Measurements from ENCODE around the gene BUD23.
A peak's percentile ranks its signal among the peaks of the same experiment; 100 is the strongest.

The BUD23 gene

DNA sequence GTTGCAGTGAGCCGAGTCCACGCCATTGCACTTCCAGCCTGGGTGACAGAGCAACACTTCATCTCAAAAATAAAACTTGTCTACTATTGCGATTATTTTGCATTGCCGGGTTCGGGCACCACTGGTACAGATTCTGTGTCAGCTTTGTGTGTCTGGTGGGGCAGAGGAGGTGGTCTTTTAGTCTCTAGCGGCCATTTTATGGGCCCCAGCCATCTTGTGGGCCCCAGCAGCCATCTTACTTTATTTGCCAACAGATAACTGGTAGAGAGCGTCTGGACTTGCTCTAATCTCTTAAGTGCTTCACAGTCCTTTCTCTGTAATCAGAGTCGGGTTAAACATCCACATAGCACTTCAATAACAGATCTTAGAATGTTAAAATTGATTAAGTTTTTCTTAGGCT lies 4.9 kb downstream of the BUD23 start:
- FAIRE-seq = no peak
- no peak for TF ChIP-seq TAF1 (IDR thresholded peaks at IDR 0.05; ENCODE audit: borderline replicate concordance, low read depth, low read length)
- TF ChIP-seq POLR2AphosphoS5 (IDR thresholded peaks at IDR 0.05; ENCODE audit: low read depth, low read length) = no peak
- TF ChIP-seq POLR2A (IDR thresholded peaks at IDR 0.05; ENCODE audit: low read depth, low read length) = no peak
- DNase-seq (ENCODE audit: insufficient read length) = no peak

GRCh38 chr7:73690646-73691045 lies 7.2 kb downstream of the BUD23 start:
- FAIRE-seq = no peak
- no peak for TF ChIP-seq TAF1 (IDR thresholded peaks at IDR 0.05; ENCODE audit: borderline replicate concordance, low read depth, low read length)
- no peak for TF ChIP-seq POLR2AphosphoS5 (IDR thresholded peaks at IDR 0.05; ENCODE audit: low read depth, low read length)
- TF ChIP-seq POLR2A (IDR thresholded peaks at IDR 0.05; ENCODE audit: low read depth, low read length) = no peak
- DNase-seq (ENCODE audit: insufficient read length) = no peak

- no peak for FAIRE-seq
- DNase-seq (ENCODE audit: insufficient read length) = no peak
- TF ChIP-seq TAF1 (IDR thresholded peaks at IDR 0.05; ENCODE audit: borderline replicate concordance, low read depth, low read length) = no peak
- no peak for TF ChIP-seq POLR2A (IDR thresholded peaks at IDR 0.05; ENCODE audit: low read depth, low read length)
- TF ChIP-seq POLR2AphosphoS5 (IDR thresholded peaks at IDR 0.05; ENCODE audit: low read depth, low read length) = no peak
Observed at GRCh38 chr7:73696372-73696771, 13.0 kb downstream of the BUD23 start.

GRCh38 chr7:73698410-73698809 lies 15.0 kb downstream of the BUD23 start:
- TF ChIP-seq POLR2A (IDR thresholded peaks at IDR 0.05; ENCODE audit: low read depth, low read length) (no peak), POLR2AphosphoS5 (IDR thresholded peaks at IDR 0.05; ENCODE audit: low read depth, low read length) (0 out of 2 replicates have a peak, but pooled peaks have one; percentile 20)
- no peak for FAIRE-seq
- no peak for DNase-seq (ENCODE audit: insufficient read length)

- FAIRE-seq = no peak
- TF ChIP-seq POLR2AphosphoS5 (IDR thresholded peaks at IDR 0.05; ENCODE audit: low read depth, low read length) (0 out of 2 replicates have a peak, but pooled peaks have one; percentile 4), TAF1 (IDR thresholded peaks at IDR 0.05; ENCODE audit: borderline replicate concordance, low read depth, low read length) (no peak), POLR2A (IDR thresholded peaks at IDR 0.05; ENCODE audit: low read depth, low read length) (0 out of 2 replicates have a peak, but pooled peaks have one; percentile 10)
- no peak for DNase-seq (ENCODE audit: insufficient read length)
Observed at GRCh38 chr7:73699370-73700068, 16.1 kb downstream of the BUD23 start.

DNA sequence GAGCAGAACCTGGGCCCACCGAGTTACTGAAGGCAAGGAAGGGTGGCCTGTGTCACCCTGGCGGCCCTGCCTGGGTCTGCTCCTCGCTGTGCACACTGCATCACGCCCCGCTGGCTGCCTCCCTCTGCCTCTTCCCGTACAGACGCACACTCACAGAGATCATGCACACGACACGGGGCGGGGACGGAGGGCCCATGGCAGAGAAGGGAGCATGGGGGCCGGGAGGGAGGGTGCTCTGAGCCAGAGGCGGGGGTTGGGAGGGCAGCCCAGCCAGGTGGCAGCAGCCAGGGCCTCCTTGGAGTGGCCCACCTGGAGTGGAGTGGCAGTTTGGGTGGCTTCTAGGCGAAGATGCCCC lies 16.6 kb downstream of the BUD23 start:
- DNase-seq (ENCODE audit: insufficient read length) = no peak
- TF ChIP-seq TAF1 (IDR thresholded peaks at IDR 0.05; ENCODE audit: borderline replicate concordance, low read depth, low read length) (no peak), POLR2AphosphoS5 (IDR thresholded peaks at IDR 0.05; ENCODE audit: low read depth, low read length) (peak; percentile 60; the same call in 1 of the 2 replicates)
- FAIRE-seq = no peak

DNA sequence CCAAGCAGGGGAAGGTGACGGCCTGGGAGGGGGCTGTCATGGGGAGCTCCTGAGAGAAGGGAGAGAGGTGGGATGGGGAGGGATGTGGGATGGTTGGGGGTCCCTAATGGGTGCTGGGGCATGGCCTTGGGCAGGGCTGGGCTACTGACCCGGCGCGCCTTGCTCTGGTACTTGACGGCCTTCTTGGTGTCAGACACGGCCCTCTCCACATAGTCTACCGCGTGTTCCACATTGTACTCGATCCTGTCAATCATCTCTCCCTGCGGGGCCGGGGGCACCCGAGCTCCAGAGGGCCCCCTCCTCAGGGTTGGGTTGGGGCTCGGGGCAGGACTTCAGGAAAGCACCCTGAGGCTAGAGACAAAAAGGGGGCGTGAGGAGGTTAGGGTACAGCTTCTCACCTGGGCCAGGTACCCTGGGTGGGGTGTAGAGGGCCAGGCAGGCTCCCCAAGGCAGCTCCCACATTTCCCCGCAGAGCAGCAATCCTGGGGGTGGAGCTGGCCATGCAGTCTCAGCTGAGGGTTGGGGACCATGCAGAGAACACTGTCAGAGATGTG lies 17.3 kb downstream of the BUD23 start:
- TF ChIP-seq POLR2AphosphoS5 (IDR thresholded peaks at IDR 0.05; ENCODE audit: low read depth, low read length) = no peak
- no peak for TF ChIP-seq POLR2A (IDR thresholded peaks at IDR 0.05; ENCODE audit: low read depth, low read length)
- TF ChIP-seq TAF1 (IDR thresholded peaks at IDR 0.05; ENCODE audit: borderline replicate concordance, low read depth, low read length) = no peak
- no peak for DNase-seq (ENCODE audit: insufficient read length)
- FAIRE-seq = no peak

- DNase-seq (ENCODE audit: insufficient read length) = no peak
- no peak for FAIRE-seq
- no peak for TF ChIP-seq TAF1 (IDR thresholded peaks at IDR 0.05; ENCODE audit: borderline replicate concordance, low read depth, low read length)
- 0 out of 2 replicates have a peak, but pooled peaks have one; percentile 14 for TF ChIP-seq POLR2A (IDR thresholded peaks at IDR 0.05; ENCODE audit: low read depth, low read length)
Observed at GRCh38 chr7:73701357-73701995, 18.1 kb downstream of the BUD23 start.

DNA sequence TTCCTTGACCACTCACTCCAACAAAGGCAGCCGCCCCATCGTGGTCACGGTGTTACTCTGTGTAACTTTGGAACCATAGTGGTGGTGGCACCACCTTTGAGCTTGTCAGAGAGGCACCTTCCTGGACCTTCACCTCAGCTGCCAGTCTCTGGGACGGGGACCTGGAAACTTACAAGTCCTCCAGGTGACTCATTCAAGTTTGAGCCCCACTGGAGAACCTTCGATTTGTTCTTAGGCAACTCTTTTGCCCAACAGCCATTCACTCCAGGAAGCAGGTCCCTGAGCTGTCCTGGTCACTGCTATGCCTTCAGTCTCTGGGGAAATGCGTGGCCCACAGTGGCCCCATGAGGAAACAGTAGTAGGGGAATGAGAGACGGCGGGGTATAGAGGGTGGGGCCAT lies 18.8 kb downstream of the BUD23 start:
- no peak for FAIRE-seq
- no peak for TF ChIP-seq POLR2A (IDR thresholded peaks at IDR 0.05; ENCODE audit: low read depth, low read length)
- TF ChIP-seq POLR2AphosphoS5 (IDR thresholded peaks at IDR 0.05; ENCODE audit: low read depth, low read length) = no peak
- no peak for TF ChIP-seq TAF1 (IDR thresholded peaks at IDR 0.05; ENCODE audit: borderline replicate concordance, low read depth, low read length)

DNA sequence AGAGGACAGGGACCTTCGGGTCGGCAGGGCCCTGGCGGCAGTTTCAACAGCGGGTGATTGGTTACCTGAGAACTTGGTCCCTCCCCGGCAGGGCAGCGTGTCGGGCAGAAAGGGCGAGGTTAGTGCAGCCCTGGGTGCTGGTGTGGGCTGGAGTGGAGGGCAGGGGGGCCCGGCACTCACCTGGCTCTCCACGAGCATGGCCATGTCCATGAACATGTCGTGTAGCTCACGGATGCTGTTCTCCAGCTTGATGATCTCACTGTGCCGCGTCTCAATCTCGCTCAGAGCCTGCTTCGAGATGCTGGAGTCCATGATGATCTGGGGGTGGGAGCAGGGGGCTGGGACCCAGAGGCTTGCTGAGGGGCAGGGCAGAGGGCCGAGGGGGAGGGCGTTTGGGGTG lies 19.3 kb downstream of the BUD23 start:
- TF ChIP-seq POLR2AphosphoS5 (IDR thresholded peaks at IDR 0.05; ENCODE audit: low read depth, low read length) (no peak), POLR2A (IDR thresholded peaks at IDR 0.05; ENCODE audit: low read depth, low read length) (no peak), TAF1 (IDR thresholded peaks at IDR 0.05; ENCODE audit: borderline replicate concordance, low read depth, low read length) (no peak)
- no peak for DNase-seq (ENCODE audit: insufficient read length)
- FAIRE-seq = no peak

More for the DNA sequence above, 18.8 kb downstream of the BUD23 start:
- no peak for DNase-seq (ENCODE audit: insufficient read length)

GRCh38 chr7:73703225-73703624 lies 19.8 kb downstream of the BUD23 start:
- TF ChIP-seq TAF1 (IDR thresholded peaks at IDR 0.05; ENCODE audit: borderline replicate concordance, low read depth, low read length) = no peak
- TF ChIP-seq POLR2A (IDR thresholded peaks at IDR 0.05; ENCODE audit: low read depth, low read length) = no peak
- TF ChIP-seq POLR2AphosphoS5 (IDR thresholded peaks at IDR 0.05; ENCODE audit: low read depth, low read length) = no peak
- DNase-seq (ENCODE audit: insufficient read length) (no peak), FAIRE-seq (no peak)

All from GM12892 (cell line).